ENCODE measurements around the gene P4HB.

- no peak for TF ChIP-seq POLR2AphosphoS5 (IDR thresholded peaks at IDR 0.05)
- no peak for TF ChIP-seq POLR2A (IDR thresholded peaks at IDR 0.05)
- no peak for TF ChIP-seq CTCF (IDR thresholded peaks at IDR 0.05)
- TF ChIP-seq EP300 (IDR thresholded peaks at IDR 0.05), result no peak
These were observed 51.4 kb downstream of the P4HB start for GRCh38 chr17:81808778-81809555.

Measured in upper lobe of left lung (tissue), 4 donors.